ENCODE results near the gene ATAD1. TPM values are rescaled to one million over a fixed set of nuclear protein-coding genes. Genes with fewer than 3 reads are reported as not detected.
A peak's percentile ranks its signal among the peaks of the same experiment; 100 is the strongest.

Gene ATAD1
- total RNA-seq, 1 donor, result 51.8 TPM

GRCh38 chr10:87776328-87776727 is 41.7 kb downstream of the ATAD1 start:
- no peak for DNase-seq (ENCODE audit: low read depth)
- no peak overlapping the region for H3K4me3 ChIP-seq (ENCODE audit: low read depth, low read length)
- no peak for TF ChIP-seq CTCF (IDR thresholded peaks at IDR 0.05; ENCODE audit: insufficient read depth, low read length)

- peak; percentile 20 for DNase-seq (ENCODE audit: low read depth)
- H3K4me3 ChIP-seq (ENCODE audit: low read depth, low read length), result no peak overlapping the region
Measured at GRCh38 chr10:87775766-87776165, 42.3 kb downstream of the ATAD1 start.

GRCh38 chr10:87771871-87772500 is 46.0 kb downstream of the ATAD1 start:
- peak; percentile 46 for DNase-seq (ENCODE audit: low read depth)
- TF ChIP-seq CTCF (IDR thresholded peaks at IDR 0.05; ENCODE audit: insufficient read depth, low read length), result peak; percentile 35
- H3K4me3 ChIP-seq (ENCODE audit: low read depth, low read length), result no peak overlapping the region

More at GRCh38 chr10:87775766-87776165, 42.3 kb downstream of the ATAD1 start:
- no peak for TF ChIP-seq CTCF (IDR thresholded peaks at IDR 0.05; ENCODE audit: insufficient read depth, low read length)

GRCh38 chr10:87767253-87767652 is 50.8 kb downstream of the ATAD1 start:
- no peak for DNase-seq (ENCODE audit: low read depth)

GRCh38 chr10:87765666-87766376 is 52.2 kb downstream of the ATAD1 start:
- TF ChIP-seq CTCF (IDR thresholded peaks at IDR 0.05; ENCODE audit: insufficient read depth, low read length), result no peak
- H3K4me3 ChIP-seq (ENCODE audit: low read depth, low read length), result no peak overlapping the region
- DNase-seq (ENCODE audit: low read depth), result no peak

More at GRCh38 chr10:87767253-87767652, 50.8 kb downstream of the ATAD1 start:
- no peak overlapping the region for H3K4me3 ChIP-seq (ENCODE audit: low read depth, low read length)
- TF ChIP-seq CTCF (IDR thresholded peaks at IDR 0.05; ENCODE audit: insufficient read depth, low read length), result no peak

- DNase-seq (ENCODE audit: low read depth), result no peak
- no peak for TF ChIP-seq CTCF (IDR thresholded peaks at IDR 0.05; ENCODE audit: insufficient read depth, low read length)
- H3K4me3 ChIP-seq (ENCODE audit: low read depth, low read length), result no peak overlapping the region
Measured at GRCh38 chr10:87764072-87764934, 53.7 kb downstream of the ATAD1 start.
